ENCODE data around the gene CHMP4B.

CHMP4B gene

GRCh38 chr20:33846291-33846935 is 35.3 kb downstream of the CHMP4B start:
- Histone ChIP-seq H3K9me3 (replicated peaks in 1 of 2; ENCODE audit: control insufficient read depth in 2 of 2, insufficient read depth in 1 of 2, low read depth in 1 of 2, low read length in 2 of 2) (no peaks in the 10 kb centered on the region), H2BK12ac (ENCODE audit: low read length) (no peak overlapping the region), H3K4me1 (ENCODE audit: control insufficient read depth in 2 of 2, insufficient read depth in 1 of 2, low read depth in 1 of 2, low read length in 2 of 2) (peaks cover 0 to 2% of the 10 kb centered on the region in 2 donors), H3K9ac (ENCODE audit: low read depth, low read length, poor library complexity) (no peak overlapping the region), H2BK5ac (ENCODE audit: low read length) (no peak overlapping the region), H3K23ac (ENCODE audit: low read depth, low read length, poor library complexity) (no peak overlapping the region), H2BK120ac (ENCODE audit: low read depth, low read length) (no peak overlapping the region), H3K18ac (ENCODE audit: low read length) (no peak overlapping the region), H2BK15ac (ENCODE audit: low read length) (no peak overlapping the region), H3K4me2 (ENCODE audit: insufficient read depth, low read length, poor library complexity, severe bottlenecking) (no peak overlapping the region), H3K36me3 (replicated peaks in 1 of 2; ENCODE audit: control insufficient read depth in 2 of 2, insufficient read depth in 2 of 2, low read length in 2 of 2) (peaks cover 2 to 28% of the 10 kb centered on the region in 2 donors), H3K27me3 (ENCODE audit: control insufficient read depth in 3 of 3, insufficient read depth in 3 of 3, low read depth in 1 of 3, low read length in 3 of 3) (no peaks in the 10 kb centered on the region), H3K79me1 (ENCODE audit: low read depth, low read length) (peaks cover 5% of the 10 kb centered on the region), H3K14ac (ENCODE audit: low read length) (no peak overlapping the region), H3K4me3 (ENCODE audit: low read length in 2 of 2) (no peak overlapping the region), H2AFZ (ENCODE audit: low read length) (no peak overlapping the region), H4K8ac (ENCODE audit: low read depth, low read length) (no peak overlapping the region), H3K27ac (replicated peaks; ENCODE audit: low read length) (no peak overlapping the region), H3K4ac (ENCODE audit: low read length) (no peak overlapping the region), H2AK5ac (ENCODE audit: low read depth, low read length) (no peak overlapping the region), H4K91ac (ENCODE audit: low read depth, low read length, poor library complexity) (no peak overlapping the region)
- no peak for DNase-seq (ENCODE audit: low spot score)
- no CpG with 5 or more reads among the region's 6 CpGs for WGBS, 2 donors (ENCODE audit: extremely low coverage in 2 of 2, insufficient read length in 2 of 2, insufficient replicate concordance in 1 of 2)

GRCh38 chr20:33847006-33847405 is 35.9 kb downstream of the CHMP4B start:
- no peak overlapping the region for H2BK12ac ChIP-seq (ENCODE audit: low read length)
- H3K79me1 ChIP-seq (ENCODE audit: low read depth, low read length), result peaks cover 5% of the 10 kb centered on the region
- H3K9me3 ChIP-seq (replicated peaks in 1 of 2; ENCODE audit: control insufficient read depth in 2 of 2, insufficient read depth in 1 of 2, low read depth in 1 of 2, low read length in 2 of 2), result no peaks in the 10 kb centered on the region
- no peak overlapping the region for H4K91ac ChIP-seq (ENCODE audit: low read depth, low read length, poor library complexity)
- no peak overlapping the region for H3K18ac ChIP-seq (ENCODE audit: low read length)
- H2BK5ac ChIP-seq (ENCODE audit: low read length), result no peak overlapping the region
- no peak overlapping the region for H3K14ac ChIP-seq (ENCODE audit: low read length)
- H2BK120ac ChIP-seq (ENCODE audit: low read depth, low read length), result no peak overlapping the region
- H4K8ac ChIP-seq (ENCODE audit: low read depth, low read length), result no peak overlapping the region
- H3K4me1 ChIP-seq (ENCODE audit: control insufficient read depth in 2 of 2, insufficient read depth in 1 of 2, low read depth in 1 of 2, low read length in 2 of 2), result peaks cover 0 to 2% of the 10 kb centered on the region in 2 donors
- no peak overlapping the region for H3K4ac ChIP-seq (ENCODE audit: low read length)
- H3K9ac ChIP-seq (ENCODE audit: low read depth, low read length, poor library complexity), result no peak overlapping the region
- H3K4me2 ChIP-seq (ENCODE audit: insufficient read depth, low read length, poor library complexity, severe bottlenecking), result no peak overlapping the region
- no peak overlapping the region for H2BK15ac ChIP-seq (ENCODE audit: low read length)
- no peak for DNase-seq (ENCODE audit: low spot score)
- no peak overlapping the region for H3K23ac ChIP-seq (ENCODE audit: low read depth, low read length, poor library complexity)
- H2AK5ac ChIP-seq (ENCODE audit: low read depth, low read length), result no peak overlapping the region
- no peak overlapping the region for H3K27ac ChIP-seq (replicated peaks; ENCODE audit: low read length)
- peaks cover 3 to 34% of the 10 kb centered on the region in 2 donors for H3K36me3 ChIP-seq (replicated peaks in 1 of 2; ENCODE audit: control insufficient read depth in 2 of 2, insufficient read depth in 2 of 2, low read length in 2 of 2)
- H2AFZ ChIP-seq (ENCODE audit: low read length), result no peak overlapping the region
- H3K4me3 ChIP-seq (ENCODE audit: low read length in 2 of 2), result no peak overlapping the region
- H3K27me3 ChIP-seq (ENCODE audit: control insufficient read depth in 3 of 3, insufficient read depth in 3 of 3, low read depth in 1 of 3, low read length in 3 of 3), result no peaks in the 10 kb centered on the region

- Histone ChIP-seq H3K4me3 (ENCODE audit: low read length in 2 of 2) (no peak overlapping the region), H4K91ac (ENCODE audit: low read depth, low read length, poor library complexity) (no peak overlapping the region), H3K36me3 (replicated peaks in 1 of 2; ENCODE audit: control insufficient read depth in 2 of 2, insufficient read depth in 2 of 2, low read length in 2 of 2) (peaks cover 7 to 48% of the 10 kb centered on the region in 2 donors), H3K4ac (ENCODE audit: low read length) (no peak overlapping the region), H2BK120ac (ENCODE audit: low read depth, low read length) (no peak overlapping the region), H2BK15ac (ENCODE audit: low read length) (no peak overlapping the region), H3K27ac (replicated peaks; ENCODE audit: low read length) (no peak overlapping the region), H3K9me3 (replicated peaks in 1 of 2; ENCODE audit: control insufficient read depth in 2 of 2, insufficient read depth in 1 of 2, low read depth in 1 of 2, low read length in 2 of 2) (no peaks in the 10 kb centered on the region), H3K4me1 (ENCODE audit: control insufficient read depth in 2 of 2, insufficient read depth in 1 of 2, low read depth in 1 of 2, low read length in 2 of 2) (peaks cover 0 to 2% of the 10 kb centered on the region in 2 donors), H3K23ac (ENCODE audit: low read depth, low read length, poor library complexity) (no peak overlapping the region), H3K18ac (ENCODE audit: low read length) (no peak overlapping the region), H2BK5ac (ENCODE audit: low read length) (no peak overlapping the region), H2BK12ac (ENCODE audit: low read length) (no peak overlapping the region), H3K9ac (ENCODE audit: low read depth, low read length, poor library complexity) (no peak overlapping the region), H3K79me1 (ENCODE audit: low read depth, low read length) (peaks cover 2% of the 10 kb centered on the region), H2AFZ (ENCODE audit: low read length) (no peak overlapping the region), H2AK5ac (ENCODE audit: low read depth, low read length) (no peak overlapping the region), H3K27me3 (ENCODE audit: control insufficient read depth in 3 of 3, insufficient read depth in 3 of 3, low read depth in 1 of 3, low read length in 3 of 3) (no peaks in the 10 kb centered on the region), H4K8ac (ENCODE audit: low read depth, low read length) (no peak overlapping the region), H3K14ac (ENCODE audit: low read length) (no peak overlapping the region), H3K4me2 (ENCODE audit: insufficient read depth, low read length, poor library complexity, severe bottlenecking) (no peak overlapping the region)
- WGBS, 2 donors (ENCODE audit: extremely low coverage in 2 of 2, insufficient read length in 2 of 2, insufficient replicate concordance in 1 of 2), result no CpG with 5 or more reads among the region's 19 CpGs
- no peak for DNase-seq (ENCODE audit: low spot score)
Measured at GRCh38 chr20:33848391-33848790, 37.2 kb downstream of the CHMP4B start.

DNA sequence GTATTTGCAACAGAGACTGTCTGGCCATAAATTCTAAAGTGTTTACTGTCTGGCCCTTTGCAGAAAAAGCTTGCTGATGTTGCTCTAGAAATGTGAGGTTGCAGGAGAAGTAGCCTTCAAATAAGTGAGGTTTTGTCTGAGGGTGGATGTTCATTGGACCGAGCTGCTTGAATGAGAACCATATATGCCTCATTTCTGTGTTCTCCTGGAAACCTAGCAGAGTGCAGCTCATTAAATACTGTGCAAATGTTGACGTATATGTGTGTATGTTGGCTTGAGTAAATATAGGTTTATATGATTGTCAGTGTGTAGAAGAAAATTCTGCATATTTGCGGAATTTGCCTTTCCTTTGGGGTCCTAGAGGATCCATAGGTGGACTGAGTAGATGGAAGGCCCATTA is 39.0 kb downstream of the CHMP4B start:
- DNase-seq (ENCODE audit: low spot score), result no peak
- peaks cover 0 to 2% of the 10 kb centered on the region in 2 donors for H3K4me1 ChIP-seq (ENCODE audit: control insufficient read depth in 2 of 2, insufficient read depth in 1 of 2, low read depth in 1 of 2, low read length in 2 of 2)
- H2BK12ac ChIP-seq (ENCODE audit: low read length), result no peak overlapping the region
- H2BK120ac ChIP-seq (ENCODE audit: low read depth, low read length), result no peak overlapping the region
- peaks cover 15 to 65% of the 10 kb centered on the region in 2 donors for H3K36me3 ChIP-seq (replicated peaks in 1 of 2; ENCODE audit: control insufficient read depth in 2 of 2, insufficient read depth in 2 of 2, low read length in 2 of 2)
- no peak overlapping the region for H4K8ac ChIP-seq (ENCODE audit: low read depth, low read length)
- H3K14ac ChIP-seq (ENCODE audit: low read length), result no peak overlapping the region
- no peak overlapping the region for H2AK5ac ChIP-seq (ENCODE audit: low read depth, low read length)
- no peak overlapping the region for H4K91ac ChIP-seq (ENCODE audit: low read depth, low read length, poor library complexity)
- H3K9me3 ChIP-seq (replicated peaks in 1 of 2; ENCODE audit: control insufficient read depth in 2 of 2, insufficient read depth in 1 of 2, low read depth in 1 of 2, low read length in 2 of 2), result no peaks in the 10 kb centered on the region
- no peak overlapping the region for H3K23ac ChIP-seq (ENCODE audit: low read depth, low read length, poor library complexity)
- no peak overlapping the region for H3K27ac ChIP-seq (replicated peaks; ENCODE audit: low read length)
- WGBS, 2 donors (ENCODE audit: extremely low coverage in 2 of 2, insufficient read length in 2 of 2, insufficient replicate concordance in 1 of 2), result no CpG with 5 or more reads among the region's 3 CpGs
- H3K9ac ChIP-seq (ENCODE audit: low read depth, low read length, poor library complexity), result no peak overlapping the region
- peaks cover 2% of the 10 kb centered on the region for H3K79me1 ChIP-seq (ENCODE audit: low read depth, low read length)
- no peak overlapping the region for H2BK5ac ChIP-seq (ENCODE audit: low read length)
- H3K4me2 ChIP-seq (ENCODE audit: insufficient read depth, low read length, poor library complexity, severe bottlenecking), result no peak overlapping the region
- no peak overlapping the region for H3K4me3 ChIP-seq (ENCODE audit: low read length in 2 of 2)
- H3K18ac ChIP-seq (ENCODE audit: low read length), result no peak overlapping the region
- no peaks in the 10 kb centered on the region for H3K27me3 ChIP-seq (ENCODE audit: control insufficient read depth in 3 of 3, insufficient read depth in 3 of 3, low read depth in 1 of 3, low read length in 3 of 3)
- H3K4ac ChIP-seq (ENCODE audit: low read length), result no peak overlapping the region
- H2BK15ac ChIP-seq (ENCODE audit: low read length), result no peak overlapping the region
- H2AFZ ChIP-seq (ENCODE audit: low read length), result no peak overlapping the region
